Glutamatergic neuron (in vitro differentiated cells): ENCODE results near the gene PPFIA1. TPM values are rescaled to one million over a fixed set of nuclear protein-coding genes. Genes with fewer than 3 reads are reported as not detected.

Experiments used
- DNase-seq: peaks from one replicate; pipeline ENCODE4 v3.0.0; 2022
- H3K27ac Mint-ChIP-seq: one replicate; pipeline ENCODE4 v1.8.0; 2020; ENCODE audit warnings: mild to moderate bottlenecking, mixed read lengths, inconsistent platforms; ENCODE audit not compliant: unreplicated experiment
- H3K27me3 Mint-ChIP-seq: one replicate; pipeline ENCODE4 v1.8.0; 2020; ENCODE audit warnings: mild to moderate bottlenecking, moderate library complexity, mixed read lengths, inconsistent platforms; ENCODE audit not compliant: unreplicated experiment
- H3K36me3 Mint-ChIP-seq: one replicate; pipeline ENCODE4 v1.8.0; 2020; ENCODE audit warnings: mild to moderate bottlenecking, mixed read lengths, inconsistent platforms; ENCODE audit not compliant: unreplicated experiment
- H3K4me1 Mint-ChIP-seq: one replicate; pipeline ENCODE4 v1.8.0; 2020; ENCODE audit warnings: mild to moderate bottlenecking, low read depth, mixed read lengths, inconsistent platforms; ENCODE audit not compliant: unreplicated experiment
- H3K4me3 Mint-ChIP-seq: one replicate; pipeline ENCODE4 v1.8.0; 2020; ENCODE audit warnings: mild to moderate bottlenecking, mixed read lengths, inconsistent platforms; ENCODE audit not compliant: unreplicated experiment
- H3K9me3 Mint-ChIP-seq: one replicate; pipeline ENCODE4 v1.8.0; 2020; ENCODE audit warnings: mild to moderate bottlenecking, moderate library complexity, mixed read lengths, inconsistent platforms; ENCODE audit not compliant: unreplicated experiment
- CTCF ChIP-seq: fragments of 200-600 bp; sonication (generic); IDR thresholded peaks from one replicate; pipeline ENCODE4 v1.5.0; 2021; ENCODE audit not compliant: partially characterized antibody, unreplicated experiment
- total RNA-seq: library from RNA; stranded (reverse); fragmentation: NEBNext Ultra II Directional; extraction: Animal tissue kit (Norgen Biotek cat#: 25700); gene quantifications from one replicate; pipeline ENCODE4 v1.2.1, GENCODE V29; 2021; ENCODE audit not compliant: unreplicated experiment

Gene PPFIA1
- total RNA-seq, 1 donor from 2014 or later = 98.6 TPM

DNA sequence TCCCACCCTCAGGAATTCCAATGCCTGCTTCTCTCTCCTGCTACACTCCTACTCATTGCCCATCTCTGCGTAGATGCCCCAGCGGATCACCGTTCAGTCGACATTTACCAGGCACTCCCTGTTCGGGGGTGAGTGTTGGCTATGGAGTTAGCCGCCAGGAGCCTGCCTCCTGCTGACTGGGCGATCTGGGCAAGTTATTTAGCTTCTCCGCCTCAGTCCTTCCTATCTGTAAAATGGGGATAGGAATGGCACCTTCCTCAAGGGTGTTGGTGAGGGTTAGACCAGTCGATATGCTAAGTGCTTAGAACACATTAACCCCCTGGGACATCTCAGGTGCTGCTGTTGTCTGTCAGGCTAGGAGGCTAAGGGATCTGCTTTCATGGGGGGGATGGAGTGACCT lies 36.5 kb upstream of the PPFIA1 start:
- Mint-ChIP-seq H3K27ac (no peak overlapping the region), H3K4me1 (no peaks in the 10 kb centered on the region), H3K36me3 (no peaks in the 10 kb centered on the region), H3K9me3 (peaks cover 3% of the 10 kb centered on the region), H3K4me3 (no peak overlapping the region), H3K27me3 (peaks cover 4% of the 10 kb centered on the region)
- TF ChIP-seq CTCF = no peak
- DNase-seq = no peak

- no peak for DNase-seq
- Mint-ChIP-seq H3K4me3 (no peak overlapping the region), H3K9me3 (peaks cover 1% of the 10 kb centered on the region), H3K27me3 (peaks cover 3% of the 10 kb centered on the region), H3K27ac (no peak overlapping the region), H3K4me1 (no peaks in the 10 kb centered on the region), H3K36me3 (no peaks in the 10 kb centered on the region)
- TF ChIP-seq CTCF = no peak
These were observed 30.2 kb upstream of the PPFIA1 start for GRCh38 chr11:70240337-70240736.

DNA sequence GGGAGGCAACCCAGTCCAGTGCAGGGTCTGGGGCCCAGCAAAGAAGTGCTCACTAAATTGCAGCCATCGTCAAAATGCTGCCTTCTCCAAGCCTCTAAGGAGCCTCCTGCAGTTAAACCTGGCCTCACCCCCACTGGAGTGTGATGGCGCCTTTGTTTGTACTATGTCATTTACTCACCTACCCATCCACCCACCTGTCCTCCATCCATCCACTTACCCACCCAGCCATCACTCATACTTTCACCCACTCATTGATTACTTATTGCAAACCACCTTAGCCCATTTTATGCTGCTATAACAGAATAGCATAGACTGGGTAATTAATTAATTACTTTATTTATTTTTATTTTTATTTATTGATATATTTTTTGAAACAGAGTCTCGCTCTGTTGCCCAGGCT lies 28.8 kb upstream of the PPFIA1 start:
- Mint-ChIP-seq H3K27ac (no peak overlapping the region), H3K27me3 (peaks cover 3% of the 10 kb centered on the region), H3K4me1 (no peaks in the 10 kb centered on the region), H3K4me3 (no peak overlapping the region), H3K36me3 (no peaks in the 10 kb centered on the region), H3K9me3 (peaks cover 1% of the 10 kb centered on the region)
- DNase-seq = no peak
- no peak for TF ChIP-seq CTCF

GRCh38 chr11:70242885-70243284 lies 27.6 kb upstream of the PPFIA1 start:
- Mint-ChIP-seq H3K36me3 (no peaks in the 10 kb centered on the region), H3K4me1 (no peaks in the 10 kb centered on the region), H3K27me3 (peaks cover 5% of the 10 kb centered on the region), H3K9me3 (peaks cover 1% of the 10 kb centered on the region), H3K4me3 (no peak overlapping the region), H3K27ac (no peak overlapping the region)
- TF ChIP-seq CTCF = no peak
- DNase-seq = no peak

- Mint-ChIP-seq H3K9me3 (peaks cover 1% of the 10 kb centered on the region), H3K27me3 (peaks cover 5% of the 10 kb centered on the region), H3K36me3 (no peaks in the 10 kb centered on the region), H3K4me3 (no peak overlapping the region), H3K27ac (no peak overlapping the region), H3K4me1 (no peaks in the 10 kb centered on the region)
- no peak for DNase-seq
- TF ChIP-seq CTCF = no peak
These were observed 26.4 kb upstream of the PPFIA1 start for GRCh38 chr11:70243912-70244652.
